Panc1 (cell line): ENCODE measurements around the gene C19orf25. TPM values are rescaled to one million over a fixed set of nuclear protein-coding genes. Genes with fewer than 3 reads are reported as not detected.

Experiments used
- ATAC-seq: fragments of 200-7000 bp; cut with Tn5 transposase; 2 replicates; pipeline ENCODE4 v1.9.1; 2020; ENCODE audit warnings: mild to moderate bottlenecking, moderate library complexity
- BruUV-seq: library from RNA; stranded (reverse); fragments of 400-500 nt; replicated peaks from 2 replicates; lab custom pipeline; 2021; lab: Mats Ljungman, UMichigan
- CTCF ChIA-PET: fragments of 300-600 bp; sonication (Branson Sonifier 250); formaldehyde crosslinking; loops from one replicate; lab custom pipeline; 2022; ENCODE audit warnings: antibody characterized with exemption; lab: Charles Lee
- POLR2A ChIA-PET: fragments of 300-600 bp; sonication (Branson Sonifier 250); formaldehyde crosslinking; loops from one replicate; lab custom pipeline; 2022; ENCODE audit warnings: antibody characterized with exemption; lab: Charles Lee
- DNase-seq: peaks from one replicate; pipeline ENCODE4 v3.0.0-alpha.2; 2010; ENCODE audit warnings: low read depth, low spot score
- H3K27ac ChIP-seq: 2 replicates; pipeline ENCODE4 v1.5.1; 2011; ENCODE audit warnings: mild to moderate bottlenecking, low read length, inconsistent platforms
- H3K27me3 ChIP-seq: fragments of 200-500 bp; sonication (Bioruptor generic); 2 replicates; pipeline ENCODE4 v1.6.0; 2014; ENCODE audit warnings: low read length, inconsistent platforms; ENCODE audit not compliant: control insufficient read depth, insufficient read depth
- H3K36me3 ChIP-seq: fragments of 200-500 bp; sonication (Bioruptor generic); 2 replicates; pipeline ENCODE4 v1.5.1; 2014; ENCODE audit warnings: inconsistent platforms, mild to moderate bottlenecking, low read length, moderate library complexity; ENCODE audit not compliant: control insufficient read depth, insufficient read depth
- H3K4me1 ChIP-seq: 2 replicates; pipeline ENCODE4 v1.5.1; 2011; ENCODE audit warnings: inconsistent platforms, mild to moderate bottlenecking, low read length, moderate library complexity; ENCODE audit not compliant: control insufficient read depth, insufficient read depth
- H3K4me3 ChIP-seq, 2 experiments: 2 replicates each; pipeline ENCODE4 v1.5.1; 2011 to 2012; ENCODE audit warnings: low read depth in 2 of 2, low read length in 2 of 2, mild to moderate bottlenecking in 2 of 2, inconsistent platforms in 1 of 2, moderate library complexity in 1 of 2
- H3K9me3 ChIP-seq: fragments of 200-500 bp; sonication (Bioruptor generic); 2 replicates; pipeline ENCODE4 v1.5.1; 2014; ENCODE audit warnings: low read depth, mild to moderate bottlenecking, inconsistent platforms, low read length, moderate library complexity; ENCODE audit not compliant: control insufficient read depth, insufficient read depth
- CTCF ChIP-seq: fragments of 450-650 bp; IDR thresholded peaks from 2 replicates; pipeline ENCODE4 v1.5.1; 2017; ENCODE audit warnings: mild to moderate bottlenecking
- POLR2AphosphoS5 ChIP-seq: IDR thresholded peaks from 2 replicates; pipeline ENCODE4 v1.6.1; 2012; ENCODE audit warnings: mild to moderate bottlenecking, low read depth, low read length, moderate library complexity
- REST ChIP-seq, 2 experiments: IDR thresholded peaks; 2 replicates each; pipeline ENCODE4 v1.6.1; 2011 to 2012; ENCODE audit warnings: low read depth in 2 of 2, control low read depth in 1 of 2, low read length in 1 of 2, mild to moderate bottlenecking in 1 of 2, moderate library complexity in 1 of 2; ENCODE audit not compliant: insufficient read depth in 1 of 2
- SIN3A ChIP-seq: IDR thresholded peaks from 2 replicates; pipeline ENCODE4 v1.6.1; 2012; ENCODE audit warnings: low read depth, mild to moderate bottlenecking, low read length, moderate library complexity, borderline replicate concordance; ENCODE audit not compliant: insufficient read depth
- TCF7L2 ChIP-seq: IDR thresholded peaks from 2 replicates; pipeline ENCODE4 v1.6.1; 2011; ENCODE audit warnings: mild to moderate bottlenecking, low read depth, low read length, inconsistent platforms
- in situ Hi-C: cut with HindIII; loops from 2 replicates; pipeline ENCODE4 v1.10.0; 2016; ENCODE audit warnings: low sequenced_read_pairs, low pct_unique_long_range_greater_than_20kb
- intact Hi-C: fragments of 100-400 bp; cut with micrococcal nuclease; formaldehyde crosslinking; loops from one replicate; pipeline ENCODE4 v1.10.0; 2022; ENCODE audit not compliant: unreplicated experiment
- total RNA-seq: library from RNA; stranded (reverse); gene quantifications from one replicate; pipeline ENCODE4 v1.2.1, GENCODE V29; 2021; ENCODE audit not compliant: unreplicated experiment

Gene C19orf25
- total RNA-seq, 1 experiment from 2014 or later: 34.7 TPM

- no peaks in the 10 kb centered on the region for H3K9me3 ChIP-seq
- BruUV-seq: no TSS peak
- H3K27me3 ChIP-seq: no peaks in the 10 kb centered on the region
- DNase-seq (no peak), ATAC-seq (no peak)
- CTCF ChIA-PET: no interaction called here
- POLR2A ChIA-PET: no interaction called here
- TF ChIP-seq REST (IDR thresholded peaks at IDR 0.05; ENCODE audit: insufficient read depth in 1 of 2, low read depth in 2 of 2, low read length in 1 of 2) (no peak), POLR2AphosphoS5 (no peak), TCF7L2 (no peak), SIN3A (no peak), CTCF (no peak)
- in situ Hi-C loops (no loop called here), intact Hi-C loops (no loop called here)
- H3K4me3 ChIP-seq: no peak overlapping the region
- H3K36me3 ChIP-seq: peaks cover 4% of the 10 kb centered on the region; the same call in 1 of the 2 replicates
- H3K27ac ChIP-seq: no peak overlapping the region
- 0 out of 2 replicates have a peak, but pooled peaks cover 3% of the 10 kb centered on the region for H3K4me1 ChIP-seq
Measured at GRCh38 chr19:1434577-1435060, 44.4 kb downstream of the C19orf25 start.

- peaks cover 4% of the 10 kb centered on the region; the same call in 1 of the 2 replicates for H3K36me3 ChIP-seq
- ATAC-seq: no peak
Measured at GRCh38 chr19:1434040-1434366, 45.0 kb downstream of the C19orf25 start.

More at GRCh38 chr19:1434040-1434366, 45.0 kb downstream of the C19orf25 start:
- Histone ChIP-seq H3K9me3 (no peaks in the 10 kb centered on the region), H3K4me1 (0 out of 2 replicates have a peak, but pooled peaks cover 3% of the 10 kb centered on the region), H3K4me3 (no peak overlapping the region), H3K27me3 (no peaks in the 10 kb centered on the region), H3K27ac (no peak overlapping the region)
- POLR2A ChIA-PET: no interaction called here
- BruUV-seq: no TSS peak
- intact Hi-C loops: no loop called here
- CTCF ChIA-PET: no interaction called here
- DNase-seq: no peak
- in situ Hi-C loops: no loop called here
- TF ChIP-seq SIN3A: no peak
- no peak for TF ChIP-seq POLR2AphosphoS5
- TF ChIP-seq TCF7L2: no peak
- TF ChIP-seq REST (IDR thresholded peaks at IDR 0.05; ENCODE audit: insufficient read depth in 1 of 2, low read depth in 2 of 2, low read length in 1 of 2): no peak
- TF ChIP-seq CTCF: no peak
